GM21447 (cell line): ENCODE data around the gene HSD17B13.
"Not testable (repeated sequence)": the region's sequence is repeated elsewhere in the genome, so short reads cannot be mapped to it uniquely, and the experiment has no call there.

ENCODE experiments used
- ATAC-seq: cut with Tn5 transposase; IDR thresholded peaks from one replicate; pipeline ENCODE4 v1.9.1; 2021; ENCODE audit not compliant: unreplicated experiment

HSD17B13 gene

DNA sequence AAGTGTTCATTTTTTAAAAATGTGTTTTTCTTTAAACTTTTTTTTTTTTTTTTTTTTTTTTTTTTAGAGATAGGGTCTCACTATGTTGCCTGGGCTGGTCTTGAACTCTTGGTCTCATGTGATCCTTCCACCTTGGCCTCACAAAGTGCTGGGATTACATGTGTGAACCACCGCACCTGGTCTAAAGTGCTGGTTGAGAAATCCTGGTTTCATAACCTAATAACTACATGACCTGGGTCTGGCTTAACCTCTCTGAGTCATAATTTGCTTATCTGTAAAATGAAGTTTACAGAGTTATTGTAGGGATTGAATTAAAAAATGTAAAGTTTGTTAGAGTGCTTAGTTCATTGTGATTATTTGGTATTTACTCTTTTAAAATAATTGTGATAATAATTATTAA lies 5.2 kb downstream of the HSD17B13 start:
- no peak for ATAC-seq

DNA sequence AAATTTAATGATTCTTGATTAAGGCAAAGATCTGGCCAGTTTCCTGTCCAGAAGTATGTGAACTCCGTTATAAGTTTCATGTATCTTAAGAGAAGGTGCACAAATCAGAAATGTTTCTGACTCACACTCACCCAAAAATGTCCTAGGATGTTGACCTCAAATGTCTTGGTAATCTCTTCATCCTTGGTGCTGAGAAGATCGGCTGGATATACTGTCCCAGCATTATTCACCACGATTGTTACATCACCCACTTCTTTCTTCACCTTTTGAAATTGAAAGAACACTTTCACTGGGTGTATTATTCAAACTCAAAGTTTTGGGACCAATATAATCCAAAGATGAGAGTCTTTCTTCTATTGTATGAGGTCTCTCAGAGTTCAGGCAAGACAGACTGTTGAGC lies 5.7 kb downstream of the HSD17B13 start:
- no peak for ATAC-seq

DNA sequence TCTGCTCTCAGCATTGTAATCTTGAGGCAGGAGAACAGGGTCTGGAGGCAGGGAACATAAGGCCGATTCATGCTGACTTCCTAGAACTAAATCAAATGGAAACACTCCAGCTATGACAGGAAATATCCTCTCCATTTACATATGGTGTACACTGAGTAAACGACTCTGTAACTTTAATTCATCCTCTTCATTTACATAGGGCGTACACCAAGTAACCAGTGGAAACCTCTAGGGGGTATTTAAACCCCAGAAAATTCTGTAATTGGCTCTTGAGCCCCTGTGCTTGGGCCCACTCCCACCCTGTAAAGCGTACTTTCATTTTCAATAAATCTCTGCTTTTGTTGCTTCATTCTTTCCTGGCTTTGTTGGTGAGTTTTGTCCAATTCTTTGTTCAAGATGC lies 7.7 kb downstream of the HSD17B13 start:
- not testable (repeated sequence) for ATAC-seq

DNA sequence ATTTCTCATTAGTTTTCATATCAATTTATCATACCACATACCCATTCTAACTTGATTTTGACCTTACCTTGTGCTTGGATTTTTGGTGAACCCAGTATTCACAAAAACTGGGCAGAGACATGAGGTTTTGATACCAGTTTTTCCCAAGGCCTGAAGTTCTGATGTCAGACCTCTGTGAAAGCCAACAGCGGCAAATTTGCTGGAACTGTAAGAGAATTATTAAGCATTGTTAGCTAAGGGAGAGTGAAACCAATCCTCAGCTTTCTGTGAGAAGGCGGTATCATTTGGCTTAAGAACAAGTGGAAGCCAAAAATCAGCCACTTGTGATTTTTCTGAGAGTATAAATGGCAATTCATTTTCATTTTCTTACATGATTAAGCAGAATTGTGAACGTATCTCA lies 8.9 kb downstream of the HSD17B13 start:
- ATAC-seq: no peak

DNA sequence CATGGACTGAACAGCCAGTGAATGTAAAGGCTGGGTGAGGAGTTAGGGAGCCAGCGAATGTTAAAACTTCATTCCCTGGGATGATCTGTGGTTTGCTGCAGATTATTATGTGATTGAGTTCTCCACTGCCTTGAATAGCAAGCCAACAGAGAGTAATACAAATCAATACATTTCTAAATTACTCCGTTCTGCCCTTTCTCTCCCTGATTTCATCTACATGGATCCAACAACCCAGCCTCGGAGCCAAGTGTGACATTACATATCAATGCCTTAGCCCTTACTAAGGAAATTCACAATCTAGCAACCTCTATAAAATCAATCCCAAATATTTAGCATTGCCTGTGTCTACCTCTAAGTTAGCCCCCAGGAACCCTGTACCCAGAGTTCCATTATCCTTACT lies 11.0 kb downstream of the HSD17B13 start:
- ATAC-seq: no peak

DNA sequence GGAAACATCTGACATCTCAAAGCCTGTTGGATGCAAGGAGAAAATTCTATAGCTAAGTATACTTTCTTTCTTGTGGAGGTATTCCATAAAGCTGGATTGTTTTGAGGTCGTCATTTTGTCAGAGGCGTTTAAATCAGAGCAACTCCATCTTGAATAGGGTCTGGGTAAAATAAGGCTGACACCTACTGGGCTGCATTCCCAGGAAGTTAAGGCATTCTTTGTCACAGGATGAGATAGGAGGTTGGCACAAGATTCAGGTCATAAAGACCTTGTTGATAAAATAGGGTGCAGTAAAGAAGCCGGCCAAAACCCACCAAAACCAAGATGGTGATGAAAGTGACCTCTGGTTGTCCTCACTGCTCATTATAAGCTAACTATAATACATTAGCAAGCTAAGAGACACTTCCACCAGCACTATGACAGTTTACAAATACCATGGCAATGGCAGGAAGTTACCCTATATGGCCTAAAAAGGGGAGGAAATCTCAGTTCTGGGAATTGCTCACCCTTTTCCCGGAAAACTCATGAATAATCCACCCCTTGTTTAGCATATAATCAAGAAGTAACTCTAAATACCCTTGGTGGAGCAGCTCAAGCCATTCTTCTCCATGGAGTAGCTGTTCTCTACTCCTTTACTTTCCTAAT lies 11.9 kb downstream of the HSD17B13 start:
- ATAC-seq: no peak

DNA sequence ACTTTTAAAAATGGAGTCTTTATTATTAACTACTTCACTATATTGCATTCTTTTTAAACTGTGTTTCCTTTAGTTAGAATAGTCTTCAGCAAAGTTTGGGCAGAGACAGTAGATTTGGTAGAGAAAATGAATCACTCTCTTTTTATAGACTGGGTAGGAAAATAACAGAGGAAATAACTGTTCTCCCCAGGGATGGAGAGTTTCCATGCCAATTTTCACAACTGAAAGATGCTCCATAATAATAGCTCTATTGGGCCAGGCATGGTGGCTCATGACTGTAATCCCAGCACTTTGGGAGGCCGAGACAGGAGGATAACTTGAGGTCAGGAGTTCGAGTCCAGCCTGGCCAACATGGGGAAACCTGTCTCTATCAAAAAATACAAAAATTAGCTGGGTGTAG lies 13.1 kb downstream of the HSD17B13 start:
- ATAC-seq: no peak

DNA sequence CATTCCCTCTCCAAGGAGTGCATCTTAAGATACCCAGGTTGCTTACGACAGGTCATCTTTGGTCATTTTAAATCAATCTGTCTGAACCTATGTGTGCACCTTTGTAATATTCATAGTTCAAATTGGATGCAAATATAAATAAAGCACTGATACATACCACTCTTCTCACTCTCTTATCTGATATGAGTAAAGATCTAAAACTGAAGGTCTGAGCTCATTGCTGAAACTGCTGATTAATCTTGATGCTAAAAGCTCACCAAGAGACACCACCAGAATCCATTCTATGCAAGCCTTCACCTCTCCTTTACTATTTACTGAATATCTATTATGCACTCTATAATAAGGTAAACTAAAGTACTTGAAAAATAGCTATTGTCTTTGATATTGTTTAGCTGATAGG lies 16.6 kb downstream of the HSD17B13 start:
- ATAC-seq: no peak

DNA sequence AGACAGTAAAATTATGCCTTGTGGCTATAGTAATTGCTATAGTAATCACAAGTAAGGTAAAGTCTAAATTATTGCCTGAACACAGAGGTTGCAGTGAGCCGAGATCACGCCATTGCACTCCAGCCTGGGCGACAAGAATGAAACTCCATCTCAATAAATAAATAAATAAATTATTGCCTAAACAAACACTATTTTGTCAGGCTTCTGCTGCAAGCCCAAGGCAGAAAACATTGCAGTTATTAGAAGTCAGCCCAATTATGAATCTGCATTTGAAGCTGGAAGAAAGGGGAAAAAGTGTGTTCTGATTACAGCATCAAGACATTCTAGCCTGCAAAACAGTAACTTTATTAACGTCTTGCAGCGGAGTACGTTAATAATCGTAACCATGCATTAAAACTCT lies 17.1 kb downstream of the HSD17B13 start:
- no peak for ATAC-seq

DNA sequence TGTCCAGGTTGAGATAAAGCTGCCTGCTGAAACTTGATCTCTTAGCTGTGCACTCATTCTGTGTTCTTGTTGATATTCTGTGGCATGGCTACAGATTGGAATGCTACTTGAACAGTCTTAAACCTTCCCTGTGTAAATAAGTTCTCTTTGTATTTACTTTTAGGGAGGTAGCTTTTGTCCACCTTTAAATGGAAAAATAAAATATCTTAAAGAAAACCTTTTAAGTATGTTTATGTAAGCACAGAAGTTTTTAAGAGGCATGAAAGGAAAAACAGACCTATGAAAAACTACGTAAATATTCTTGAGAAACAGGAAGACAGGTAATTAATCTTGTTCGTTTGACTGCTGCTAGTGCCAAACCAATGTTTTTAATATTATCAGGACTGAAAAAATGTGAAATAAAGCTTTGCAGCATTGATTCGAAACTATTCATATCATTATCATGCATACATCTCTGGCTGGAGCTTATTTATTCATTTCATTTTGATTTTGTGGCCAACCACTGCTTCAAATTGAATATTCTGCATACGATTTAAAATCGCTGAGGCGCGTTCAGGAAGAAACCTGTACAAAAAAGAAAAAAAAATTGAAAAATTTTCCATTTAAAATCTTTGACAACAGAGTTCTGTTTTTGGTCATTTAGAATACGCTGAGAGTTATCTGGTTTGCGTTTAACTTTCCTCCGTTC lies 17.8 kb downstream of the HSD17B13 start:
- ATAC-seq: no peak

DNA sequence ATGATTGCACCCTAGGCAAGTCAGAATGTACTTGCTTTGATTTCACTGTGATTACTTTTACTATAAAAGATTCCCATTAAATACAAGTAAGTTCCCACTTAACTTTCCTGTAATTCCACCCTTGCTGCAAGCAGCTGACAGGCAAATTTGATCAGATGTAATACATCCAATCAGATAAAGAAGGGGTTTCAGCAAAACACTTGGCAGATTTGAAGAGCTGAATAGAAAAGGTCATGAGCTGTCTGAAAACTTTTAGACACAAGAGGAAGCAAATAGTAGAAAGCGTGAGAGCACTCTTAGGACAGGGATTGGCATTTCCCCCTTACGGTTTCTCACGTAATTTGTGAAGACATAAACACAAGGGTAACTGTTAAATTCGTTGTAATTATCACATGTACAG lies 22.8 kb downstream of the HSD17B13 start:
- no peak for ATAC-seq

DNA sequence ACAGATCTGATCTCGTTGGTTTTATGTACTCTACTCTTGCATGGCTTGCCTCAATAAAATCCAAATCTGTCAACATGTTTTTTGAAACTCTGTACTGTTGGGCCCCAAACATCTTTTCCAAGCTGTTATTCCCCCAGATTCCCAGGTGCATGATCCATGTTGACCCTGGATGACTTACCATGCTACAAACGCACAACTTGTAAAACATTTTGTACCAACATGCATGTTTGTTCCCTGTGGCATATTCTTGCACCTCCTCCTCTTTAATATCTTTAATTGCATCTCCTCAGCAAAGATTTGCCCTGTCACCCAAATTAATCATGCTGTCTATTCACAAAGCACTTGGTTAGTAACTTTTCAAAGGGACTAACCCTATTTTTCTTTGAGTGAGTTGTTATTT lies 24.3 kb downstream of the HSD17B13 start:
- ATAC-seq: no peak

DNA sequence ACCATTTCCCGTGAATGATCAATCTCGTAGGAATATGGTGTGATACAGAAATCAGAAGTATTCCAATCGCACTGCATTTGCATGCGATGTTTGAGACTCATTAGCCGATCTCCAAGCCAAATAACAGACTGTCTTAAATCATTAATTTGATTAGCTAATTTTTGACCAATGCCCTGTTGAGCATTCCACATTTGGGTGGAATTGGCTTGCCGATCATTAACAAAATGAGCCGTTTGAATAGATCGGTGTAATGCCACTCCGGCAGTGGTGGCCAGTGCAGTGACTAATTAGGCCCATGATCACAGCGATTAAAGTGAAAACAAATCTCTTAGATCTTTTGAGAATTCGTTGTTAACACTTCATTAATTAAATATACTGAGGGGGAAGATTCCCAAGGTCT lies 27.8 kb downstream of the HSD17B13 start:
- ATAC-seq: not testable (repeated sequence)

DNA sequence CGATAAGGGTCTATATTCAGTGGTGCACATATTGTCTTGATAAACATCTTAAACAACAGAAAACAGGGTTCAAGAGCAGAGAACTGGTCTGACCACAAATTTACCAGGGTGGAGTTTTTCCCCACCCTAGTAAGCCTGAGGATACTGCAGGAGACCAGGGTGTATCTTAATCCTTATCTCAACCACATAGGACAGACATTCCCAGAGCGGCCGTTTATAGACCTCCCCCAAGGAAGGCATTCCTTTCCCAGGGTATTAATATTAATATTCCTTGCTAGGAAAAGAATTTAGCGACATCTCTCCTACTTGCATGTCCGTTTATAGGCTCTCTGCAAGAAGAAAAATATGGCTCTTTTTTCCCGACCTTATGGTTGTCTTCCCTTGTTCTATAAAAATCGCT lies 28.8 kb downstream of the HSD17B13 start:
- not testable (repeated sequence) for ATAC-seq

DNA sequence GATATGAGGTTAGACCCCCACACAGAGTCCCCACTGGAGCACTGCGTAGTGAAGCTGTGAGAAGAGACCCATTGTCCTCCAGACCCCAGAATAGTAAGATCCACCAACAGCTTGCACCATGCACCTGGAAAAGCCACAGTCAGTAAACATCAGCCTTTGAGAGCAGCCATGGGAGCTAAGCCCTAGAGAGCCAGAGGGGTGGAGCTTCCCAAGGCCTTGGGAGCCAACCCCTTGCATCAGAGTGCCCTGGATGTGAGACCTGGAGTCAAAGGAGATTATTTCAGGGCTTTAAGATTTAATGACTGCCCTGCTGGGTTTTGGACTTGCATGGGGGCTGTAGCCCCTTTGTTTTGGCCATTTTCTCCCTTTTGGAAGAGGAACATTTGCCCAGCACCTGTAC lies 35.7 kb downstream of the HSD17B13 start:
- ATAC-seq: no peak

DNA sequence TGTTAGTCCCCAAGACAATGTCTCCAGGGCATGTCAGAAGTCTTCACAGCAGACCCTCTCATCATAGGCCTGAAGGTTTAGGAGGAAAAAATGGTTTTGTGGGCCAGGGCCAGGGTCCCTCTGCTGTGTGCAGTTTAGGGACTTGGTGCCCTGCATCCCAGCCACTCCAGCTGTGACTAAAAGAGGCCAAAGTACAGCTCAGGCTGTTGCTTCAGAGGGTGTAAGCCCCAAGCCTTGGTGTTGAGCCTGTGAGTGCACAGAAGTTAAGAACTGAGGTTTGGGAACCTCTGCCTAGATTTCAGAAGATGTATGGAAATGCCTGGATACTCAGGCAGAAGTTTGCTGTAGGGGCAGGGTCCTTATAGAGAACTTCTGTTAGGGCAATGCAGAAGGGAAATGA lies 38.4 kb downstream of the HSD17B13 start:
- ATAC-seq: not testable (repeated sequence)

DNA sequence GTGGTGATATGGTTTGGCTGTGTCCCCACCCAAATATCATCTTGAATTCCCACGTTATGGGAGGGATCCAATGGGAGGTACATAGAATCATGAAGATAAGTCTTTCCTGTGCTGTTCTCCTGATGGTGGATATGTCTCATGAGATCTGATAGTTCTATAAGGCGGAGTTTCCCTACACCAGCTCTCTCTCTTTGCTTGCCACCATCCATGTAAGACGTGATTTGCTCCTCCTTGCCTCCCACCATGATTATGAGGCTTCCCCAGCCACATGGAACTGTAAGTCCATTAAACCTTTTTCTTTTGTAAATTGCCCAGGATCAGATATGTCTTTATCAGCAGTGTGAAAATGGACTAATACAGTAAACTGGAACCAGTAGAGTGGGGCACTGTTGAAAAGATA lies 39.5 kb downstream of the HSD17B13 start:
- ATAC-seq: no peak

DNA sequence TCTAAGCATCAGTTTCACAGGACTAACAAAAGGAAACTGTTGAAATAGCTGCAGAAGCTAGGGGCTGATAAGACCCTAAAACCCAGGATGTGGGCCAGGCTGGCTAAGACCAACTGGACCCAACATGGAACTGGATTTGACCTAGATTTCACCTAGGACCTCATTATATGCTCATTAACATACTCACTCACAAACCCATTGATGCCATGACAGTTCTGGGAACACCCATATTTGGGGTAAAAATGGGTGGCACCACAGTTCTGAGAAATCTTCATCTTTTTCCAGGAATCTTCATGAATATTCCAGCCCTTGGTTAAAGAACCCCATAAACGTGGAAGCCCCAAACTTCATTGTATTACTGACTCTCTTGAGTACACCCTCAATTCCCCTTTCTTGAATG lies 41.1 kb downstream of the HSD17B13 start:
- ATAC-seq: no peak

DNA sequence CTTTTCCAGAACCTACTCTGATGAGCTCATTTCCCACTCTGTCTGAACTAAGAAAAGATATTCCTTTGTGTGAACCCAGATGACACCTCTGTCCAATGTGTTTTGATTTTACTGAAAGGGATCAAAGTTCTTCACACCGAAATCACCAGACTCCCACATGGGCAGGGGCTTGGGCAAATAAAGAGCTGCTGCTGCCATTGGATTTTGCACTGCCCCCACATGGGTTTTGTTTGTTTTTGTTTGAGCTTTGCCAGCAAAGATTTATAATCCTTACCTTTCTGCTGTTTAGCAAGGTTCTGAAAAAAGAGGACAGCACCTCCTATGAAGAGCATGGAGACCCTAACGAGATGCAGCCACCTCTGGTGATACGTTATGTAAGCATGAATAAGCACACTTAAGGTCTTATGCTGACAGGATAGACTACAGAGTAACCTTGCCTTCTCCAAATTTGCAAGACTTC lies 44.3 kb downstream of the HSD17B13 start:
- ATAC-seq: no peak

DNA sequence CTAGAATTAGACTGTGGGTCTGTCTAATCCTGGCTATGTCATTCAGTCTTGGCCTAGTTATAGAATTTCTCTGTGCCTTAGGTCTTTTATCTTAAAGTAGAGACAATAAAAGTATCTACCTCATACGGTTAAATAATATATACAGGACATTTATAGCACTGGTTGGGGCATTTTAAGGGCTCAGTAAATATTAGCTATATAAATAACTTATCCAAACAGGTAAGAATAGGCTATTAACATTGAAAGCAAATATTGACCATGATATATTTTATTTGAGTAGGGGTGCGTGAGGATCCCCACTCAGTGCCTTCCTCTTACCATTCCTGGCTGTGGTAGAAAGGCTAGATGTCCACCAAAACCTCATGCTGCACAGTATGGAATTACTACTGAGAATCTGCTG lies 47.4 kb downstream of the HSD17B13 start:
- no peak for ATAC-seq

DNA sequence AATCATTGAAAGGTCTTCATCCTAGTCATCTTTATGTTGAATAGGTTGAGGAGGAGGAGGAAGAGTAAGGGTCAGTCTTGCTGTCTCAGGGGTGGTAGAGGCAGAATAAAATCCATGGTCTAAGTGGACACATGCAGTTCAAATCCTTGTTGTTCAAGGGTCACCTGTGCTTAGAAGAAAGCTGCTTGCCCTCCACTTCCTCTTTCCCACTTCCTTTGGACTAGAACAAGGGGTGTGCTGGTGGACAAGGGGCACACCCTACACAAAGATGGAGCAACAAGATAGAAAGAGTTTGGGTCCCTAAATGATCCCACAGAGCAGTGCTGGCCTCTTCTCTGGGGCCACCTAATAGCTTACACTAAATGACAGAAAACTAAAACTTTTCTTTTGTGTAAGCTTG lies 47.9 kb downstream of the HSD17B13 start:
- ATAC-seq: no peak

DNA sequence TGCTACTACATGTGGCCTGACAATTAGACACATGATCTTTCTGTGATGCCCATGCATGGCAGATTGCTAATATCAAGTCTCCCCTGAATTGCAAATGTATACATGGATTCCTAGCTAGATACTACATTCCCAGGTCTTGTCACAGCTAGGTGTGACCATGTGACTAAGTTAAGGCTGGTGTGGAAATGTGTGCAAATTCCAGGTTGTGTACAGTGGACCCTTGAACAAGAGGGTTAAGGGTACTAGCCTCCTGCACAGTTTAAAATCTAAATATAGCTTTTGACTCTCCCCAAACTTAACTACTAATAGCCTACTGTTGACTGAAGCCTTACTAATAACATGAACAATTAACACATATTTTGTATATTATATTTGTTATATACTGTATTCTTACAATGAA lies 48.4 kb downstream of the HSD17B13 start:
- ATAC-seq: no peak

DNA sequence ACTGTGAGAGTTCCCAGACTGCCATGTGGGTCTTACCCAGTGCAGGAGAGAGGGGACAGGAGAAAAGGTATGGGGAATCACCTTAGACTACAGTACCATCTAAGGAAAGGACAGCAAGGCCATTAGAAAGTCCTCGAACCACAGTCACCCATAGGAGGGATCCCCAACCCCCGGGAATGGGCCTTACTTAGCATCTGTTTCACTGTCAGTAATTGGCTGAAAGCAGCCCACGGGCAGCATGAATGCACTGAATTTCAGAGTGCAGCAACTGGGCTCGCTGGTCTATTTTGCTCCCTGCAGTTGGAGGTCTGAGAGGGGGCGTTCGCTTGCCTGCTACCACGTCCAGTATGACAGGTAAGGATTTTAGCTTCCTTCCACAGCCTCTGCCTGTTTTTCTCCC lies 51.9 kb downstream of the HSD17B13 start:
- no peak for ATAC-seq
